Right renal pelvis (tissue), 4 donors: Measurements from ENCODE around the gene DDB1. TPM values are rescaled to one million over a fixed set of nuclear protein-coding genes. Genes with fewer than 3 reads are reported as not detected.

Experiments used
- DNase-seq, 4 donors: peaks; one replicate each; pipeline ENCODE4 v3.0.0-alpha.2; 2013; ENCODE audit warnings: low read depth in 4 of 4, low spot score in 3 of 4, missing footprints in 1 of 4
- polyA plus RNA-seq, 4 donors: library from polyadenylated mRNA; unstranded; fragments of 120-200 nt; gene quantifications; one replicate each; pipeline ENCODE4 v1.2.1, GENCODE V29; 2013; ENCODE audit not compliant: insufficient read length in 4 of 4

DDB1 gene
- 100 to 1,000 TPM; 200 to 221 (median 213) TPM for polyA plus RNA-seq

DNA sequence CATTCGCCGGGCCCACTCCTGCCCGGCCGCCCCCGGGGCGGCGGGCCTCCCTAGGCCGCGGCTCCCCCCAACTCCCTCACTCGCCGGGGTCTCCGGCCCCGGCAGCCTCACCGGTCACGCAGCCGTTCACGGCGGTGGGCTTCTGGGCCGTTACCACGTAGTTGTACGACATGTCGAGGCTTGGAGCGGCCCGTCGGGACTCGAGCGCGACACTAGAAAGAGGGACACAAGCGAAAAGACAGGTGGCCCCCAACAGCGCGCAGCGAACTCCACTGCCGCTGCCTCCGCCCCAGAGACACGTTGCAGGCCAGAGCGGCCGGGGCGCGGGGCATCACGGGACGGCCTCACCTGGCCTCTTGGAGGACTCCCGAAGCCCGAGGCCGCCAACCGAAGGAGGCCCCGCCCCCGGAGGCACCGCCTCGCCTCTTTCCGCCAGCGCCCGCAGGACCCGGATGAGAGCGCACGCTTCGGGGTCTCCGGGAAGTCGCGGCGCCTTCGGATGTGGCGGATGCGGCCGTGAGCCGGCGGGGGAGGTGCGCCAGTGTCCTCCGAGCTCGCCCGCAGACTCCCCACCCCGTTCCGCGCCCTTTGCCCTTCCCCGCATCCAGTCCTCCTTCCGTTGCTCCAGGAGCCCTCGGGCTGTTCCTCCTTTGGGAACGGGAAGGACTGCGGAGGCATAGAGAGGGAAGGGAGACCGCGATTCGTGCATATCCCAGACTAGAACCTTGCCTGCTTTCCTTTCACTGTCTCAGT lies at the start of gene DDB1, which contains the start of gene TKFC:
Gene DDB1, minus strand, starts transcription at position 309 of the 753 bp plus-strand sequence. Its CDS starts 137 bp downstream, at position 172.
Gene TKFC, plus strand, starts transcription at position 432 of the 753 bp plus-strand sequence. CDS start 1,501 bp downstream, outside the sequence.
- peak; percentile 89 to 92 (median 90) for DNase-seq

DNA sequence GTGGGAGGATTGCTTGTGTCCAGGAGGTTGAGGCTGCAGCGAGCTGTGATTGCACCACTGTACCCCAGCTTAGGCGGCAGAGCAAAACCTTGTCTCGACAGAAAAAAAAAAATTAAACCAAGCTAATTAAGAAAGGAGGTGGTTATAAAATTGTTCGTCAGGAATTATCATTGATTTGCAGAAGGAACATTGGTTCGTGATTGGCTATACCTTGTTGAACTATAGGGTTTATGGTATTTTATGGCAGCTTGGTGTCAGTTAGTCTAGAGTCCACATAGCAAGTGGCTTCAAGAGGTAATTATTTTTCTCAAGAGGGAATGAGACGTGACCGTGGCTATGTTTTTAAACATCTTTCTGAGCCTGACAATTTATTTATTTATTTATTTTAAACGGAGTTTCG lies 48.0 kb upstream of the DDB1 start:
- no peak for DNase-seq

DNA sequence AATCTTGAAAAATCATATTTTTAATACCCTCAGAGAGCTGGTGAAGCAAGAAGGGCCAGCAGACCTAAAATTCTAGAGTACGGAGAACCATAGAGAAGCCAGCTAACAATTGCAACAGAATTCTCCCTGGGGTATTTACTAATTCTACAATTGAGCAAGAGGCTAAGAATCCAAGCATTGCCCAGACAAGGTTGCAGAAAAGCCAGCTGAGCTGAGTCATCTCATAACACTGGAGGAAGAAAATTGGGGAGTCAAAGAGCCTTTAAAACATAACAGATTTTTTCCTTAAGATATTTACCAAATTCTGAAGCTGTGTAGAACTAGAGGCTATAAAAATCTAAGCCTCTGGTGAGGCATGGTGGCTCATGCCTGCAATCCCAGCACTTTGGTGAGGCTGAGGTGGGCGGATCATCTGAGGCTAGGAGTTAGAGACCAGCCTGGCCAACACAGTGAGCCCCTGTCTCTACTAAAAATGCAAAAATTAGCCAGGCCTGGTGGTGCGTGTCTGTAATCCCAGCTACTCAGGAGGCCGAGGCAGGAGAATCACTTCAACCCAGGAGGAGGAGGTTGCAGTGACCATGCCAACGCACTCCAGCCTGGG lies 45.9 kb upstream of the DDB1 start:
- no peak for DNase-seq

DNA sequence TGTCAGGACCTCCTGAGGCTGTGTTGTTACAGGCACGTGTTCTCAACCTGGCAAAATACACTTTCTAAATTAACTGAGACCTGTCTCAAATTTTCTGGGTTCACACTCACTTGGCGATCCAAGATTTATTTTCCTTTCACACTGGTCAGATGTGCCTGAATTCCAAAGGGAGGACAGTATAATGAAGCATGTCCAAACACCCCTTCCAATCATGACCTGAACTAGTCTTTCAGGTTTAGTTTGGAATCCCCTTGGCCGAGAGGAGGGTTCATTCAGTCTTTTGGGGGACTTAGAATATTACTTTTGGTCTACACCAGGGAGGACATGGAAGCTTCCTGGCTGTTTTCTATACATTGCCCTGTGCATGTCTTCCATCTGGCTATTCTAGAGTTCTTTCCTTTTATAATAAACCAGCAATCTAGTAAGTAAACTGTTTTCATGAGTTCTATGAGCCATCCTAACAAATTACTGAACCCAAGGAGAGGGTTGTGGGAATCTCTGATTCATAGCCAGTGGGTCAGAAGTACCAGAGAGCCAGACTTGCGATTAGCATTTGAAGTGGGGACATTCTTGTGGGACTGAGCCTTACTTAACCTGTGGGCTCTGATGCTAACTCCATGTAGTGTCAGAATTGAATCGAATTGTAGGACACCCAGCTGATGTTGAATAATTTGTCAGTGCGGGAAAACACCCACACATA lies 44.7 kb upstream of the DDB1 start:
- no peak for DNase-seq

DNA sequence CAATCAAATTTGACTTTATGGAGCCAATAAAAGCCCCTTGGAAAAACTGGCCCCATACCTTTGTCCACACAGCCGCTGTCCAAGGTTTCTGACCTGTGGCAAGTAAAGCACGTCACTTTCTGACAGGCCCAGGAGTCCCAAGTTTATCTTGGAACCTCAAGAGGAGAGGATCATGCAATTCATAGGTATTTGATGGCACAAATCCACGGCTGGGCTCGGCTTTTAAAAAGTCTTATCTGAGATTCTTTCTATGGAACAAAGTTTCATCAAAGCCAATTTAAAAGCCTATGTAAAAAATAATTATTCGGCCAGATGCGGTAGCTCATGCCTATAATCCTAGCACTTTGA lies 42.8 kb upstream of the DDB1 start:
- no peak for DNase-seq

DNA sequence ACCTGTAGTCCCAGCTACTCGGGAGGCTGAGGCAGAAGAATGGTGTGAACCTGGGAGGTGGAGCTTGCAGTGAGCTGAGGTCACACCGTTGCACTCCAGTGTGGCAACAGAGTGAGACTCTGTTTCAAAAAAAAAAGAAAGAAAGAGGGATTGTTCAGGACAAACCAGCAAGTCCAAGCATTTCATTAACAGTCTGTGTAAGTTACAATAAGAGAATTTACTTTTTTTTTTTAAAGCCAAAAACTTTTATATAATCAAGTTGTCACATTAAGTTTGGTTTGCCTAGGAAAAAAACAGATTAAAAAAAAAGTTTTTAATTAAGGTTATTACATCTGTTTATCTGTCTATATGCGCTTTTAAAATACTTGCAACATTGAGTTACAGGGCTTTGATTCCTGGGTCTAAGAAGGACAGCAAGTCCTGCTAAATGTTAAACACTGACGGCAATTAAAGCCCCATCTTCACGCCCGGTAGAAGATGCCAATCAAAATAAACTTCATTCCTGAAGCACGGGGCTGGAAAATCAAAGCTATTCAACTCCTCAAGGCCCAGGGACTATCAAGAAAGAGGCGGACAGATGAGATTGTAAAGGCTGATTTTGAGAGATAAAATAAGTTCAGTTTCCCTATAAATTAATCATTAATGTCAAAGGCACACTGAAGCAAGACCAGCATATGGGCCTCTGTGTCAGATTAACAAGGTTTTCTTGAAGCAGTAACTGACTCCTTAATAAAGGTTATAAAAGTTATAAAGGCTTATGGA lies 39.9 kb upstream of the DDB1 start:
- no peak for DNase-seq

DNA sequence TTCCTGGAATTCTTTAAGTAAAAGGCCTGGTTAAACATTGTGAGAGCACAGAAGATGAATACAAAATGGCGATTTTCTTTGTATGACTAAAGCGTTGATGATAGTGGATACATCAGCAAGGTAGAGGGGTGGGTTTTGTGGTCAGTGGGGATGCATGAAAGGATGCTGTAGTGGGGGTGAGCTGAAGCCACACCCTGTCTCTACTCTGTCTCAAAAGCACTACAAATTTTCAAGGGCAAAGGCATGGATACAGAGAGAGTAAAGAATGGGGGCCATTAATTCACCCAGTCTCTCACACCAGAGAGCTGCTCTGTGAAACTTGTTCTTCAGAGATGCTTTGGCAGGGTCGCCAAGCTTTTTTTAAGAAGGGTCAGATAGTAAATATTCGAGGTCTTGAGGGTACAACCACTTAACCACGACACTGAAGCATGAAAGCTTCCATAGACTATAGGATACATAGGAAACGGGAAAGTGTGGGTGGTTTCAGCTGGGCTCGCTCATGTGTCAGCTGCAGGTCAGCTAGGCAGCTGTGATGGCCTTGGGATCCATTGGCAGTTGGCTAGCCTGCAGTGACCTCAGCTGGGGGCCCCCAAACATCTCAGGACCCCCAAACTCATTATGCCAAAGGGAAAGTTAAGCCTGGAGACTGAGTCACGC lies 37.6 kb upstream of the DDB1 start:
- no peak for DNase-seq

DNA sequence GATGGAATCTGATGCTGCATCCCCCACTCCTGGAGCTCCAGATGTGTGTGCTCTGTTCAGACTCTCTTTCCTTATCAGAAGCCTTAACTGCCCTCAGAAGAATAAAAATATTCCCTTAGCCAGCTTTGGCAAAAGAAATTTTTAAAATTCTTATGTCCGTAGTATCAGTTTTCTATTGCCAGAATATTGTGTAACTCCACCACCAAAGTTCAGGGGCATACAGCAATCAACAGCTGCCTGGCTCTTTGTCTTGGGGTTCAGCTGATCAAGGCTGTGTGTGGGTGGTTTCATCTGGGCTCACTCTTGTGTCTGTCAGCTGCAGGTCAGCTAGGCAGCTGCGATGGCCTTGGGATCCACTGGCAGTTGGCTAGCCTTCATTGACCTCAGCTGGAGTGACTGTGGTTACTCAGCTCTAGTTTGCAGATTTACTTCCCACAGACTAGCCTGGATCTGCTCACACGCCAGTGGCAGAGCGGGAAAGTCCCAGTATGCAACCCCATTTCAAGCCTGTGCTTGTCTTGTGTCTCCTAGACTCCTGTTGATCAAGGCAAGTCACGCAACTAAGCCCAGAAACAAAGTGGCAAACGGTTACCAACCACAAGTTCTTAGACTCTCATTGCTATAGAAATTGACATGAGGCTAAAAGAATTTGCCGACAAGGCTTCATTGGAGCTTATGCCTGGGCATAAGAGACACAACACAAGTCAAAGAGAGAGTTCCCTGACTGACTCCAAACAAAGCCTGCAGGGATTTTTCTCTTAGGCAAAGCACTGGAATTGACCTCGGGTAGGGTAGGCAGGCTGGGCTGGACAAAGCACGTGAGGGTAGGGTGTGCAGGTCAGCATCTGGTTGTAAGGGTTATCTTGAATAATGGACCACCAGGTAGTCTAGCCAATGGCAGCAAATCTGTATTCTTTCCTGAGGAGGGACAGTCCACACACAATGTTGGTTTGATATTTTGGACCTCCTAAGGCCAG lies 36.8 kb upstream of the DDB1 start:
- DNase-seq = no peak

DNA sequence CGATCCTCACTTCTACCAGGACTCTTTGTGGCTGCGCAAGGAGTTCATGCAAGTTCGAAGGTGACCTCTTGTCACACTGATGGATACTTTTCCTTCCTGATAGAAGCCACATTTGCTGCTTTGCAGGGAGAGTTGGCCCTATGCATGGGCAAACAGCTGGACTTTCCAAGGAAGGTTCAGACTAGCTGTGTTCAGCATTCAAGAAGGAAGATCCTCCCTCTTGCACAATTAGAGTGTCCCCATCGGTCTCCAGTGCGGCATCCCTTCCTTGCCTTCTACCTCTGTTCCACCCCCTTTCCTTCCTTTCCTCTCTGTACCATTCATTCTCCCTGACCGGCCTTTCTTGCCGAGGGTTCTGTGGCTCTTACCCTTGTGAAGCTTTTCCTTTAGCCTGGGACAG lies 35.7 kb upstream of the DDB1 start:
- no peak for DNase-seq

DNA sequence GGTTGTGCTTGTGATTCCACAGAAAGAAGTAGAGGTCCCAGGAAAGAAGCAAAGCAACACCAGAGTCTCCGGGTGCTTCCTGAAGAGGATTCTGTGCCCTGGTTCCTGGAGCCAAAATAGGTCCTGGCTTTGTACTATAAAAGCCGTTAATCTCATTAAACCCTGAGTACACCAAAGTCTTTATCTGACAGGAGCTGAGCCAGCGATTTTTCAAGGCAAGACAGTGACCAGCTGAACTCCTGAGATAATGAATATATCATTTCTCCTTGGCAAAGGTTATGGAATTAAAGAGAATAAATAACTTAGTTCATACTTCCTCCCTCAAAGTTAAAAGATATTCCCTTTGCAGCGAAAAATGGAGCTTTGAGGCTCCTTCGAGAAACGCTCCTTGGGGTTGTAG lies 34.5 kb upstream of the DDB1 start:
- no peak for DNase-seq

DNA sequence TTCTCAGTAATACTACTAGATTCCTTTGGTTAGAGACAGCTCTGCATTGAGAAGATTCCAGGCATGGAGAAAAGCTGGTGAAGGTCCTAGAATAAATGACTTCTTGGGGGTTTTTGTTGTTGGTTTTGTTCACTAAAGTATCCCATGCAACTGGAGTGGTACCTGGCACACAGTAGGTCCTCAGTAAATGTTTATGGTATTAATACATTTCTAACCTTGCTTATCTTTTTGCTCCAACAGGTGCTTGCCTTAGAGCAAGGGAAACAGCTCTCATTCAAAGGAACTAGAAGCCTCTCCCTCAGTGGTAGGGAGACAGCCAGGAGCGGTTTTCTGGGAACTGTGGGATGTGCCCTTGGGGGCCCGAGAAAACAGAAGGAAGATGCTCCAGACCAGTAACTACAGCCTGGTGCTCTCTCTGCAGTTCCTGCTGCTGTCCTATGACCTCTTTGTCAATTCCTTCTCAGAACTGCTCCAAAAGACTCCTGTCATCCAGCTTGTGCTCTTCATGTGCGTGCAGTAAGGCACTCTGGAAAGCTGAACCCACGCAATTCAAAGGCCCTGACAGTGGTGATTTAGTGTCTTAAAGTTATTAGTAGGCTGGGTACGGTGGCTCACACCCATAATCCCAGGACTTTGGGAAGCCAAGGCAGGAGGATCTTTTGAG lies 31.2 kb upstream of the DDB1 start:
- DNase-seq = no peak

DNA sequence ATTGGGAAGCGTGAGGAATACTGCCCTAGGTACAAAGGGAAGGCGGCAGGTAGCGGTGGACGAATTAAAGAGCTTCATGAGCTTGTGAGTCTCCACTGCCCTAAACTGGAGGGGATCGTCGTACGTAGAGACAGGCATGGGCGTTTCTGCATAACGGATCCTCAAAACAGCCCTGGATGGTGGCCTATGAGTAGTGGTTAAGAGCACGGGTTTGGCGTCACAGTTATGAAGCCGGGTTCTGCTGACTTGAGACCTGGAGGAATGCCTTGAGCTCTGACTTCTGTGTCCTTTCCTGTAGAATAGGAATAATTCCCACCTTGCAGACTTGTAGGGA lies 29.6 kb upstream of the DDB1 start:
- no peak for DNase-seq

DNA sequence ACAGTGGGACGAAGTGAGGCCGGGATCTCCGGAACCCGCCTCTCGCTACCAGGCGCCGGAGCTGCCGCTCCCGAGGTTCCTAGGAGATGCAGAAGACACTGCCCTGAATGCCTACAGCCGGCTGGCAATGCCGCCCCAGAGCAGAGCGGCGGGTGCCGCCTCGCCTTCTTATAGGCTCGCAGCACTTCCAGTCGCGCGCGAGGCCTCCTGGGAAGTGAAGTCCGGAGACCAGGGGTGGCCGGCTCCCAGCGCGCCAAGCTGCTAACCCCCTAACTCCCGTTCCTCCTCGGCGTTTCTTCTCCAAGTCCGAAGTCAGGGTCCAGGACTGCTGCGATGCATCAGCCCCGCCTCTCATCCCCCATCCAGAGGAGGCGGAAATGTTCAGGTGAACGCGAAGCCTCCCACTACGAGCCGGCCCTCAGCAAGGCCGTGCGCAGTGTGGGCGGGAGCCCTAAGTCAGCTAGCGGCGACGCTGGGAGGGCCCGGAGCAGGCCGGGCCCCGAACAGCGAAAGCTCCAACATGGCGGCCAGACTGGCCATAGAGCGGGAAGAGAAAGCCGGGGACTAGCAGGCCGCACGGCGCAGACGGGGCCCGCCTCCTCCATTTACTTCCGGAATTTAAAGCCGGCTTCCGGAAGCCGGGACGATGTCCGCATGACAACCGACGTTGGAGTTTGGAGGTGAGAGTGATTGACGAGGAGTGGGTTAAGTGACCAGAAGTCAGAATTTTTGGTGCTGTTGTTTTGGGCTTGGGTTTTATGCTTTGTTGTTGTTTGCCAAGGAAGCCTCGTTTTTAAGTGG lies 29.0 kb upstream of the DDB1 start, which contains the start of the genes CYB561A3 and TMEM138:
Gene CYB561A3, minus strand, starts transcription at position 142 of the 801 bp plus-strand sequence. CDS start 5,169 bp downstream, outside the sequence.
Gene TMEM138, plus strand, starts transcription at position 634 of the 801 bp plus-strand sequence. CDS start 2,017 bp downstream, outside the sequence.
- DNase-seq = peak; percentile 86 to 89 (median 88)

DNA sequence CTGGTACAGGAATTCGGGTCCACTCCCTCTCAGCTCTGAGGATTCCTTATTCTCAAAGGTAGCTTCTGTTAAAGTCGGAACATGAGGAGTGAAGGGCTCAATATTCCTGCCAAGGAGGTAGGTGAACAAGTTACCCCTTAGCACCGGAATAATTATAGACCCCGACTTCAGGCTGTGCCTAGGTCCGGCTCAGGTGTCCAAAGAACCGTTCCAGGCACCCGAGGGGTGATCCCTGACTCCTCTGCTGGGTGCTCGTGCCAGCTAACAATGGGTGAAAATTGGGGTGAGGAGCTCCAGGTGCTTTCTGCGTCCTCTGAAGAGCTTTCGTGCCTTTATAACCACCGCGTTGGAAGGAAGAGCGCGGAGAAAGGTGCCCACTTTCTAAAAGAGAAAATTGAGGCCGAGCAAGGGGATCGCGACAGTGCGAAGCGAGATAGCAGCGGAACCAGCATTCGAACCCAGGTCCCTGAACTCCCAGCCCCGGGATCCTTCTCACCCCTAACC lies 28.4 kb upstream of the DDB1 start:
- DNase-seq = no peak

DNA sequence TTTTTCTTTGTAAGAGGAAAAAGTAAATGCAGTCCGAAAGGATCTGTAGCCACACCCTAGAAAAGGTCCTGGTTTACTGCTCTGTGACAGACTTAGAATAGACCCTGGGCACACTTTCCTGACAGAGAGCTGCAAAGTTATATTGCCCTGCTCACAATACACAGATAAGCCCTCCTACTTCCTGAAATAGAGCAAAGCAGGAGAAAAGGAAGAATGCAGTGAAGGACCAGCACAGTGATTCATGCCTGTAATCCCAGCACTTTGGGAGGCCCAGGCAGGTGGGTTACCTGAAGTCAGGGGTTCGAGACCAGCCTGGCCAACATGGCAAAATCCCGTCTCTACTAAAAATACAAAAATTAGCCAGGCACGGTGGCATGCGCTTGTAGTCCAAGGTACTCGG lies 26.6 kb upstream of the DDB1 start:
- DNase-seq = no peak

DNA sequence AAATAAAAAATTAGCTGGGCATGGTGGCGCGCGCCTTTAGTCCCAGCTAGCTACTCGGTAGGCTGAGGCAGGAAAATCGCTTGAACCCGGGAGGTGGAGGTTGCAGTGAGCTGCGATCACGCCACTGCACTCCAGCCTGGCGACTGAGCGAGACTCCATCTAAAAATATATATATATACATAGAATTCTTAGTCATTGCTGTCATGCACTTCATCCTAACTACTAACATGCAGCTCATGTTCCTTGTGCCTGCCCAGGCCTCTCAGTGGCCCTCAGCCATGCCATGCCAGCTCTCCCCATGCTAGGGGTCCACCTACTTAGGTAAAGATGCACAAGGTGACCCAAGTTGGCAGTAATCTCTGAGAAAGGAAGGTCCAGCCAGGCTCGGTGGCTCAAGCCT lies 25.7 kb upstream of the DDB1 start:
- no peak for DNase-seq

DNA sequence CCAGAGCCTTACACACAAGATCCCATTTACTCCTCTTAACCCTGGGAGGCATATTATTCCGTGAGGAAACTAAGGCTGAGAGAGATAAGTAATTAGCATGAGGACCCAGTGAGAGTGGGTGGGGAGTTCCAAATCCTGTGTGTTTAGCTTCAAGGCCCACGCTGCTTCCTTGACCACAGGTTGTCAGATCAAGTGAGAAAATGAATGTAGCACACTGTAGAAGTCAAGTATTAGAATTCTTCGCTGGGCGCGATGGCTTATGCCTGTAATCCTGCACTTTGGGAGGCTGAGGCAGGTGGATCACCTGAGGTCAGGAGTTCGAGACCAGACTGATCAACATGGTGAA lies 25.0 kb upstream of the DDB1 start:
- no peak for DNase-seq
